B cell (primary cell): Measurements from ENCODE around the gene FHDC1. TPM values are rescaled to one million over a fixed set of nuclear protein-coding genes. Genes with fewer than 3 reads are reported as not detected.

Source experiments
- ATAC-seq: fragments of 200-7000 bp; cut with Tn5 transposase; one replicate; pipeline ENCODE4 v1.10.0; 2021; ENCODE audit warnings: low read depth, mild to moderate bottlenecking, moderate number of reproducible peaks, moderate library complexity
- CTCF ChIA-PET: fragments of 350-600 bp; sonication (Branson Sonifier 250); formaldehyde crosslinking; loops from one replicate; lab custom pipeline; 2021; ENCODE audit warnings: antibody characterized with exemption, inconsistent platforms; lab: Charles Lee
- POLR2A ChIA-PET: fragments of 350-600 bp; sonication (Branson Sonifier 250); formaldehyde crosslinking; loops from one replicate; lab custom pipeline; 2021; ENCODE audit warnings: antibody characterized with exemption; lab: Charles Lee
- DNase-seq: peaks from one replicate; pipeline ENCODE4 v3.0.0; 2013
- H2AFZ ChIP-seq: 2 replicates; pipeline ENCODE4 v1.6.1; 2012; ENCODE audit warnings: mild to moderate bottlenecking, low read depth, low read length; ENCODE audit not compliant: insufficient read depth, poor library complexity, severe bottlenecking
- H3K27ac ChIP-seq, 2 donors: 1 replicate in 1 of 2; 2 replicates in 1 of 2; pipeline ENCODE4 v1.5.1; 2012 to 2013; ENCODE audit warnings: low read length in 2 of 2, mild to moderate bottlenecking in 2 of 2, moderate library complexity in 1 of 2
- H3K27me3 ChIP-seq, 4 experiments: fragments of 200-600 bp in 1 of 4; sonication (generic) in 1 of 4; replicated peaks in 1 of 4; 1 replicate in 2 of 4; 2 replicates in 2 of 4; pipeline versions ENCODE4 v1.6.1 to v1.7.0; 2013 to 2016; ENCODE audit warnings: low read length in 3 of 4, mild to moderate bottlenecking in 2 of 4, mixed read lengths in 1 of 4, moderate library complexity in 1 of 4; ENCODE audit not compliant: insufficient read depth in 4 of 4, control insufficient read depth in 3 of 4; ENCODE audit errors: control extremely low read depth in 1 of 4
- H3K36me3 ChIP-seq, 2 experiments: replicated peaks in 1 of 2; 1 replicate in 1 of 2; 2 replicates in 1 of 2; pipeline versions ENCODE4 v1.6.1 to v1.7.1; 2013; ENCODE audit warnings: low read length in 1 of 2; ENCODE audit not compliant: insufficient read depth in 2 of 2, control insufficient read depth in 1 of 2; ENCODE audit errors: control extremely low read depth in 1 of 2, extremely low read depth in 1 of 2
- H3K4me1 ChIP-seq, 2 donors: fragments of 200-600 bp in 1 of 2; sonication (generic) in 1 of 2; 1 replicate in 1 of 2; 2 replicates in 1 of 2; pipeline versions ENCODE4 v1.5.1 to v1.6.1; 2013 to 2017; ENCODE audit warnings: low read length in 2 of 2; ENCODE audit not compliant: control insufficient read depth in 2 of 2, insufficient read depth in 2 of 2
- H3K4me2 ChIP-seq: replicated peaks from 2 replicates; pipeline ENCODE3; 2012; ENCODE audit warnings: mild to moderate bottlenecking, low read depth, low read length; ENCODE audit not compliant: poor library complexity, severe bottlenecking
- H3K4me3 ChIP-seq, 5 experiments: fragments of 200-600 bp in 1 of 5; sonication (generic) in 1 of 5; 1 replicate in 3 of 5; 2 replicates in 2 of 5; pipeline versions ENCODE4 v1.5.1 to v1.7.0; 2011 to 2016; ENCODE audit warnings: low read length in 4 of 5, mild to moderate bottlenecking in 4 of 5, low read depth in 2 of 5, control low read depth in 1 of 5, moderate library complexity in 1 of 5; ENCODE audit not compliant: insufficient read depth in 1 of 5; ENCODE audit errors: control extremely low read depth in 1 of 5, extremely low read depth in 1 of 5
- H3K79me2 ChIP-seq: fragments of 200-600 bp; sonication (generic); one replicate; pipeline ENCODE4 v1.6.0; 2016; ENCODE audit warnings: low read length; ENCODE audit not compliant: control insufficient read depth, insufficient read depth
- H3K9ac ChIP-seq: fragments of 200-600 bp; sonication (generic); 2 replicates; pipeline ENCODE4 v1.6.1; 2017; ENCODE audit warnings: mild to moderate bottlenecking, low read length, moderate library complexity
- H3K9me3 ChIP-seq, 3 donors: one replicate each; pipeline versions ENCODE4 v1.6.1 to v1.7.1; 2013; ENCODE audit warnings: low read length in 2 of 3; ENCODE audit not compliant: control insufficient read depth in 2 of 3, insufficient read depth in 1 of 3; ENCODE audit errors: control extremely low read depth in 1 of 3
- H4K20me1 ChIP-seq: 2 replicates; pipeline ENCODE4 v1.6.0; 2012; ENCODE audit warnings: mild to moderate bottlenecking, low read length; ENCODE audit not compliant: insufficient read depth, control insufficient read depth, poor library complexity, severe bottlenecking
- H3K27ac Mint-ChIP-seq: one replicate; pipeline ENCODE4 v1.8.0; 2021; ENCODE audit warnings: mixed read lengths
- H3K27me3 Mint-ChIP-seq: one replicate; pipeline ENCODE4 v1.8.0; 2021; ENCODE audit warnings: mixed read lengths
- H3K4me1 Mint-ChIP-seq: one replicate; pipeline ENCODE4 v1.8.0; 2021; ENCODE audit warnings: mixed read lengths
- H3K4me3 Mint-ChIP-seq: one replicate; pipeline ENCODE4 v1.8.0; 2021; ENCODE audit warnings: mixed read lengths
- H3K9me3 Mint-ChIP-seq: one replicate; pipeline ENCODE4 v1.8.0; 2022; ENCODE audit warnings: mixed read lengths; ENCODE audit not compliant: insufficient read depth
- CTCF ChIP-seq: fragments of 200-600 bp; IDR thresholded peaks from one replicate; pipeline ENCODE4 v1.8.0; 2022; ENCODE audit warnings: antibody characterized with exemption, mild to moderate bottlenecking
- EZH2 ChIP-seq: IDR thresholded peaks from 2 replicates; pipeline ENCODE4 v1.6.1; 2012; ENCODE audit warnings: borderline replicate concordance, low read depth, mild to moderate bottlenecking, moderate library complexity, low read length; ENCODE audit not compliant: insufficient read depth, poor library complexity, severe bottlenecking
- WGBS: methylation state at CpG from one replicate; pipeline ENCODE4 v1.1.5; 2013; ENCODE audit warnings: missing lambda C conversion rate; ENCODE audit not compliant: insufficient coverage; 5-methylcytosine and 5-hydroxymethylcytosine counted together
- intact Hi-C: fragments of 100-400 bp; cut with micrococcal nuclease; formaldehyde crosslinking; loops from one replicate; pipeline ENCODE4 v1.10.0; 2022
- polyA plus RNA-seq: library from polyadenylated mRNA; depleted of rRNA; stranded (reverse); fragments of >200 nt; gene quantifications from 2 replicates; pipeline ENCODE4 v1.2.3, GENCODE V29; 2012
- total RNA-seq, 2 donors: library from RNA; stranded (reverse); fragments of 120-200 nt in 1 of 2; gene quantifications; 1 replicate in 1 of 2; 2 replicates in 1 of 2; pipeline versions ENCODE4 v1.2.3 to v1.2.4, GENCODE V29; 2013 to 2022

FHDC1 gene
- total and polyA plus RNA-seq, 2 donors (not counting 1 experiment from before 2014, with no cell fraction given) = 0.13 to 0.57 TPM

- H3K4me3 ChIP-seq = no peak overlapping the region
- 23% methylated on average over 8 of the region's 8 CpGs for WGBS
- H3K27ac ChIP-seq = no peak overlapping the region
- ChIA-PET CTCF (interaction anchor here (0.6 to 0.7 kb wide), 2 partner anchors 85 to 437 kb away, joined by 3 to 5 read pairs; no protein-coding TSS in a partner anchor), POLR2A (no interaction called here)
- H3K27me3 Mint-ChIP-seq = peaks cover 24% of the 10 kb centered on the region
- H3K4me1 Mint-ChIP-seq = peaks cover 3% of the 10 kb centered on the region
- peaks cover 0 to 3% (median 0%) of the 10 kb centered on the region in 3 donors for H3K9me3 ChIP-seq
- H3K4me1 ChIP-seq = no peaks in the 10 kb centered on the region
- no peak overlapping the region for H3K27ac Mint-ChIP-seq
- H2AFZ ChIP-seq = no peak overlapping the region
- ATAC-seq = no peak
- intact Hi-C loops = no loop called here
- H3K36me3 ChIP-seq = no peaks in the 10 kb centered on the region
- H4K20me1 ChIP-seq = no peaks in the 10 kb centered on the region
- no peak for DNase-seq
- no peak for TF ChIP-seq EZH2
- no peak for TF ChIP-seq CTCF
- no peak overlapping the region for H3K4me2 ChIP-seq
- no peak overlapping the region for H3K9ac ChIP-seq
- H3K79me2 ChIP-seq = no peaks in the 10 kb centered on the region
- H3K4me3 Mint-ChIP-seq = no peak overlapping the region
- peaks cover 0 to 17% (median 3%) of the 10 kb centered on the region in 4 experiments for H3K27me3 ChIP-seq
- no peaks in the 10 kb centered on the region for H3K9me3 Mint-ChIP-seq
Observed at GRCh38 chr4:152996111-152996571, 60.0 kb downstream of the FHDC1 start.

- peaks cover 25% of the 10 kb centered on the region for H3K27me3 Mint-ChIP-seq
- no peak overlapping the region for H3K4me2 ChIP-seq
- no peak overlapping the region for H3K4me3 Mint-ChIP-seq
- peaks cover 0 to 17% (median 3%) of the 10 kb centered on the region in 4 experiments for H3K27me3 ChIP-seq
- no peak overlapping the region for H3K27ac ChIP-seq
- ChIA-PET CTCF (interaction anchor here (0.6 to 0.7 kb wide), 2 partner anchors 86 to 436 kb away, joined by 3 to 5 read pairs; no protein-coding TSS in a partner anchor), POLR2A (no interaction called here)
- WGBS = 95% methylated on average over 3 of the region's 6 CpGs
- no peak overlapping the region for H3K27ac Mint-ChIP-seq
- H3K9me3 Mint-ChIP-seq = no peaks in the 10 kb centered on the region
- DNase-seq (no peak), ATAC-seq (no peak)
- intact Hi-C loops = no loop called here
- no peak overlapping the region for H3K4me3 ChIP-seq
- H3K9me3 ChIP-seq = peaks cover 0 to 3% (median 0%) of the 10 kb centered on the region in 3 donors
- no peak overlapping the region for H2AFZ ChIP-seq
- H4K20me1 ChIP-seq = no peaks in the 10 kb centered on the region
- no peaks in the 10 kb centered on the region for H3K4me1 Mint-ChIP-seq
- H3K79me2 ChIP-seq = no peaks in the 10 kb centered on the region
- H3K36me3 ChIP-seq = no peaks in the 10 kb centered on the region
- H3K4me1 ChIP-seq = no peaks in the 10 kb centered on the region
- TF ChIP-seq EZH2 (no peak), CTCF (no peak)
- H3K9ac ChIP-seq = no peak overlapping the region
Observed at GRCh38 chr4:152996672-152997071, 60.5 kb downstream of the FHDC1 start.
